HG03354 (cell line): ENCODE measurements around the gene LY9.
A peak's percentile ranks its signal among the peaks of the same experiment; 100 is the strongest.
"Not testable (repeated sequence)": the region's sequence is repeated elsewhere in the genome, so short reads cannot be mapped to it uniquely, and the experiment has no call there.

Source experiments
- ATAC-seq: cut with Tn5 transposase; IDR thresholded peaks from one replicate; pipeline ENCODE4 v1.9.1; 2021; ENCODE audit warnings: mild to moderate bottlenecking; ENCODE audit not compliant: unreplicated experiment, poor library complexity, severe bottlenecking

LY9 gene

DNA sequence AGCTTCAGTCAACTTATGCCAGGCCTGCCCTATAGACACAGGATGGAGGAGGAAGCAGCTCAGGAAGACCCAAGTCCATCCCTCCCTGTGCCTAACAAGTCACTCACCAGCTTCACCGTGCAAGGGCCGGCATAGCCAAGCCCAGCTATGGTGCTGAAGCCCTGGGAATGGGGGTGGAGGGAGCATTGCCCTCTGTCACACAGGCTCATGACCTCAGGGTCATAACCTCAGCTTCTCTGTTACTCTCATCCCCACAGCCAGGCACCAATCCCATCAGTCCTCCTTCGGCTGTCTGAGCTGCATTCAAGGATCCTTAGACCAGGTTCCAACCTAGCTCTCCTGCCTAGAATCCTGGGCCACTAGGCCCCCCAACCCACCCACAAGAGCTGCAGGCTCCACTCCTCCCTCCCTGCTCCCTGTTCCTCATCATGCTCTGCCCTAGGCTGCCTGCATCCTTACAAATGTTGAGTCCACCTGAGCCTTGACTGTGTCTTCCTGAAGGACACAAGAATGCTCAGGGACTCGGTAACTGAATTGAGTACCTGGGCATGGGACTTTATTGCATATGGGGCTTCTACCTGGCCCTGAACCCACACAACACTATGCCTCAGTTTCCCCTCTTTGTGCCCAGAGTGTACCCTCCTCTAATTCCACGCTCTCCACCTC lies 65.0 kb downstream of the LY9 start:
- ATAC-seq: no peak

GRCh38 chr1:160862203-160863060 lies 66.5 kb downstream of the LY9 start, which contains the start of gene CD244:
CD244 (minus strand) TSS chr1:160862887; CDS start chr1:160862677, 210 bp downstream.
- ATAC-seq: peak; percentile 73

DNA sequence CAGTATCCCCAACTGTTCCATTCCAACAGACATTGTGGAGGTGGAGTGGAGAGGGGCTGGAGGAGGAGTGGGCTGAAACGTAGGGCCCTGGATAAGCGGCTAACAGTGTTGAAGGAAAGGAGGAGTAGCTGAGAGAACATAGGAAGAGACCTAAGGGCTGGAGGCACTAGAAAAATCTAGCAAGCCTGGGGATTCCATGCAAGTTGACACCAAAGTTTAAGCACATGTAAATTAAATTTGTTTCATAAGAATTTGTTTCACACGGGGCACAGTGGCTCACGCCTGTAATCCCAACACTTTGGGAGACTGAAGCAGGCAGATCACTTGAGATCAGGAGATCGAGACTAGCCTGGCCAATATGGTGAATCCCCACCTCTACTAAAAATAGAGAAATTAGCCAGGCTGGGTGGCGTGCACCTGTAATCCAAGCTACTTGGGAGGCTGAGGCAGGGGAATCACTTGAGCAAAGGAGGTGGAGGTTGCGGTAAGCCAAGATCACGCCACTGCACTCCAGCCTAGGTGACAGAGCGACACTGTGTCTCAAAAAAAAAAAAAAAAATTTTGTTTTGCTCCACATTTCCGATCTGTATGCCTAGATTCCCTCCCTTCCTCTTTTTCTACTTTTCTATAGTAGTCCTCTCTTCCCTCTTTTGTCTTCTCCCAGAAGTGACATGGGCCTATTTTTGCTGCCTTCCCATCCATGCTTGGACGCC lies 67.2 kb downstream of the LY9 start:
- ATAC-seq: peak; percentile 6

GRCh38 chr1:160863774-160864131 lies 67.8 kb downstream of the LY9 start:
- no peak for ATAC-seq

- ATAC-seq: no peak
These were observed 68.2 kb downstream of the LY9 start for GRCh38 chr1:160864173-160864572.

DNA sequence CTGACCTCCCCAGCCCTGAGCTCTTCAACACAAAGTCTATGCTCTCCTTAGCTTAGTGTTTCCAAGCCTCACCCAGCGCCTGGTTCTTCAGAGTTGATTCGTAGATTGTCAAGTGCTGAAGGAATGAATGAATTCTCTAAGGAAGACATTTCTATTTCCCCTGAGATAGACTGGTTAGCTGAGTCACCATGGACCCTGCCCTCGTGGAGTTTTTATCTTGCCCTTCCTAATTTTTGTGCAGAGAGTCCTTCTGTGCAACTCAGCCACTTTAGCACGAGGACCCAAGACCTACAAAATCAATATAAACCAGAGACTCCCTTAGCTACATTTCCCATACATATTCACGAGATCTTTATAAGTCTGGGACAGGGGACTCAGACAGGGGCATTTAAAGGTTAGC lies 69.4 kb downstream of the LY9 start:
- ATAC-seq: no peak

DNA sequence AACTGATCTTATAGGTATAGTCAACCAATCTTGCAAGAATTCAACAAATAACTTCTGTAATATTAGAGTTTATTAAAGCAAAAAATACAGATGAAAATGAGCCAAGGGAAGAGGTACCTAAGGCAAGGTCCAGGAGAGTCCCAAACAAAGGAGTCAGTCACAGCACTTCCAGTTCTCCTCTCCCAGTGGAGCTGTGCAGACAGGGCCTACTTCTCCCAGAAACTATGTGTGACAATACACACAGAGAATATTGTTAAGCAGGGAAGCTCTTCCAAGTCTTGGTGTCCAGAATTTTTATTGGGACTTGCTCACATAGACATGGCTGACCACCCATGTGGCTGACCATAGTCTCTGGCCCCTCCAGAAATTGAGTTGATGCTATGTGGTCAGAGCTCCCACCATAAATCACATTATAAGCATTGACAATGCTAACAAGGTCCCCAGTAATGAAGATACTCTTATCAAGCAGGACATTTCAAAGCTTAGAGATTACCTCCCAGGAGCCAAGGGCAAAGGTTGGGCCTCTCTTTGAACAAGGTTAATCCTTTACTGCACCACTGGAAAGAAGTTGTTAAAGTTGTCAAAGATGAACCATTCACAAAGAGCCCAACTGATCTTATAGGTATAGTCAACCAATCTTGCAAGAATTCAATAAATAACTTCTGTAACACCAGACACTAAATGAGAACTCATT lies 70.2 kb downstream of the LY9 start:
- ATAC-seq: no peak

DNA sequence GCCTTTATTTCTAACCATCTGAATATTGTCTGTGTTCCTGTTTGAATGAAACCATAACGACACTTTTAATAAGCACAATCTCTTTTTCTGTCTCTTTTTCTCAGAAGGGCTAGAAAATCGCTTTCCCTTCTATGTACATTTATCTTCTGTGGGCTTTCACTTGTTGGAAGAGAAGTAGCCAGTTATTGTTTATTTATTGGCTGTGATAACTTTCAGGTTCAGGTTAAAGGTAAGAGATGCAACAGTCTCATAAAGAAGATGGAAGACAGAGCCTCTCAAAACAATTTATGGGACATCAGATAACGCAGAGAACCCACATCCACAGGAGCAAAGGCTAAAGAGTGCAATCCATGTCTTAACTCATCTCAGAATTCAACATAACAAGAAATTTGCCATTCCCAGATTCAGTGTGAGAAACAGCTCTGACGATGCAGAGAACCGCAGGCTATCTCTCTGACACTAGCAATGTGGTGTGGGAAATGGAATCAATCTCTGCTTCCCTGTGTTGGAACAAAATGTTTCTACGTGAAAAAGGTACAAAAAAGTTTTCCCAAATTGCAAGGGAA lies 70.8 kb downstream of the LY9 start:
- ATAC-seq: no peak

GRCh38 chr1:160867651-160868050 lies 71.7 kb downstream of the LY9 start:
- ATAC-seq: not testable (repeated sequence)

DNA sequence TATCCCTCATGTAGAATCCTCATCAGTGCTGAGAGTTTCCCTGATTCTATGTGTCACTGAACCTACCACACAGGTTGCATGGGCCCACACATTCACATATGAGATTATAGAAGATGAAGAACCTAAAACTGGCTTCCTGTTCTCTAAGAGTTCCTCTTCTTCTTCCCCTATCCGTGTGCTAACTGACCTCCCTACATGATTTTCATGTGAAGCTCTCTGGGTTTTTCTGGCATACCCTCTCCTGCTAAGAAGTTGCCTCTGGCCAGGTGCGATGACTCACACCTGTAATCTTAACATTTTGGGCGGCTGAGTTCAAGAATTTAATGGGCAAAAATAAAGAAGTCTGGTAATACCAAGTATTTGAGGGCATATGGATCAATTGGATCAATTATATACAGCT lies 72.2 kb downstream of the LY9 start:
- ATAC-seq: no peak

- ATAC-seq: no peak
These were observed 79.0 kb downstream of the LY9 start for GRCh38 chr1:160874935-160875334.

DNA sequence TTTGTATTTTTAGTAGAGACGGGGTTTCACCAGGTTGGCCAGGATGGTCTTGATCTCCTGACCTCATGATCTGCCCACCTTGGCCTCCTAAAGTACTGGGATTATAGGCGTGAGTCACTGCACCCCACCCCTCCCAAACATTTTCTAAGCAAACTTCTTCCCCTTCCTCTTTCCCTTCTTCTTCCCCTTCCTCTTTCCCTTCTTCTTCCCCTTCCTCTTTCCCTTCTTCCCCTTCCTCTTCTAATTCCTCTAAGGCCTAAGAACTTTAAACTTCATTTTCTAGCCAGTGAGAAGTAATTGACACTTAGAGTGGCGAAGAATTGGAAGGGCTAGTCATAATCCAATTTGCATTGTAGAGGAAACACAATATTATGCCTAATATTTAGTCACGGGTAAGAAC lies 79.6 kb downstream of the LY9 start:
- not testable (repeated sequence) for ATAC-seq

DNA sequence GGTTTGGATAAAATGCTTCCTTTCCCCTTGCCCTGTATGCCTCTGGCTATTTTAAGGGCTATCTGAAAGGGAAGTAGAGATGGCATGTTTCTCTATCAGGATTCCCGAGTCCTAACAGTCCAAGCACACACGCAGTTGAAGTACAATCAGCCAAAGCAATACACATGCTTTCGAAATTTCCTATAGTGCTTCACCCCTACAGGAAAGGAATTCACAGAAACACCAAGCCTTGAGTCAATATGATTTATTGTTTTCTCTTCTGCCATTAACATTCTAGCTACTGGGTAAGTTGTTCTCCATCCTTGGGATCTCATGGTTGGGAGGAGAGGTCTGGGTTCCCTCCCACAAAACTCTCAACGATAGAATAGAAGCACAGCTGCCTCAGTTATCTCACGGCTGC lies 80.3 kb downstream of the LY9 start:
- no peak for ATAC-seq

- ATAC-seq: no peak
These were observed 81.2 kb downstream of the LY9 start for GRCh38 chr1:160877221-160877620.
